Natural killer cell (primary cell): ENCODE results near the gene DNAH1. TPM values are rescaled to one million over a fixed set of nuclear protein-coding genes. Genes with fewer than 3 reads are reported as not detected.
A peak's percentile ranks its signal among the peaks of the same experiment; 100 is the strongest.

Experiments
- ATAC-seq, 3 donors: fragments of 150-1000 bp in 2 of 3; fragments of 200-7000 bp in 1 of 3; cut with Tn5 transposase; 1 replicate in 1 of 3; 2 replicates in 2 of 3; pipeline ENCODE4 v1.10.0; 2021; ENCODE audit warnings: mild to moderate bottlenecking in 2 of 3, moderate library complexity in 2 of 3
- DNase-seq, 2 donors: peaks; one replicate each; pipeline versions ENCODE4 v3.0.0 to v3.0.0-alpha.2; 2013 to 2021; ENCODE audit warnings: mixed read lengths in 1 of 2
- H3K27ac ChIP-seq: one replicate; pipeline ENCODE4 v1.5.1; 2013; ENCODE audit warnings: mild to moderate bottlenecking, low read length
- H3K27me3 ChIP-seq: one replicate; pipeline ENCODE4 v1.6.1; 2013; ENCODE audit warnings: low read length; ENCODE audit not compliant: control insufficient read depth, insufficient read depth
- H3K36me3 ChIP-seq: one replicate; pipeline ENCODE4 v1.6.1; 2013; ENCODE audit warnings: low read length; ENCODE audit not compliant: control insufficient read depth, insufficient read depth
- H3K4me1 ChIP-seq: one replicate; pipeline ENCODE4 v1.6.1; 2013; ENCODE audit warnings: low read length; ENCODE audit not compliant: control insufficient read depth, insufficient read depth
- H3K4me3 ChIP-seq: one replicate; pipeline ENCODE4 v1.5.1; 2013; ENCODE audit warnings: low read length
- H3K9me3 ChIP-seq: one replicate; pipeline ENCODE4 v1.6.1; 2013; ENCODE audit warnings: low read length; ENCODE audit not compliant: control insufficient read depth, insufficient read depth
- H3K27ac Mint-ChIP-seq, 2 donors: one replicate each; pipeline ENCODE4 v1.8.0; 2022; ENCODE audit warnings: mild to moderate bottlenecking in 2 of 2, mixed read lengths in 2 of 2, moderate library complexity in 1 of 2
- H3K27me3 Mint-ChIP-seq, 2 donors: one replicate each; pipeline ENCODE4 v1.8.0; 2022; ENCODE audit warnings: low read depth in 2 of 2, mixed read lengths in 2 of 2
- H3K36me3 Mint-ChIP-seq: one replicate; pipeline ENCODE4 v1.8.0; 2022; ENCODE audit warnings: mixed read lengths
- H3K4me1 Mint-ChIP-seq, 2 donors: one replicate each; pipeline ENCODE4 v1.8.0; 2022; ENCODE audit warnings: mixed read lengths in 2 of 2
- H3K4me3 Mint-ChIP-seq: one replicate; pipeline ENCODE4 v1.8.0; 2022; ENCODE audit warnings: mild to moderate bottlenecking, moderate library complexity, mixed read lengths
- H3K9me3 Mint-ChIP-seq, 2 donors: one replicate each; pipeline ENCODE4 v1.8.0; 2022; ENCODE audit warnings: mixed read lengths in 2 of 2
- CTCF ChIP-seq: fragments of 200-600 bp; IDR thresholded peaks from one replicate; pipeline ENCODE4 v1.8.0; 2022; ENCODE audit warnings: antibody characterized with exemption
- whole genome bisulfite sequencing: methylation state at CpG from one replicate; pipeline ENCODE4 v1.1.7; 2013; ENCODE audit warnings: missing lambda C conversion rate; ENCODE audit not compliant: insufficient coverage; 5-methylcytosine and 5-hydroxymethylcytosine counted together
- intact Hi-C: fragments of 100-400 bp; cut with micrococcal nuclease; formaldehyde crosslinking; loops from one replicate; pipeline ENCODE4 v1.14.2; 2022
- total RNA-seq, 4 donors: library from RNA; stranded (reverse); fragments of 120-200 nt in 1 of 4; gene quantifications; one replicate each; pipeline versions ENCODE4 v1.2.3 to v1.2.4, GENCODE V29; 2013 to 2022

Gene DNAH1
- total RNA-seq, 3 donors from 2014 or later (not counting 1 experiment from before 2014, with no cell fraction given), result 72.3 to 81.7 (median 74.2) TPM

- Histone ChIP-seq H3K4me1 (peaks cover 63% of the 10 kb centered on the region), H3K9me3 (no peaks in the 10 kb centered on the region), H3K4me3 (no peak overlapping the region), H3K27ac (peak overlapping the region; percentile 55), H3K36me3 (peaks cover 6% of the 10 kb centered on the region), H3K27me3 (no peaks in the 10 kb centered on the region)
- Mint-ChIP-seq H3K4me3 (no peak overlapping the region), H3K4me1 (peaks cover 29 to 64% of the 10 kb centered on the region in 2 donors), H3K36me3 (no peaks in the 10 kb centered on the region), H3K27ac (peak overlapping the region; percentile 54 to 92), H3K9me3 (no peaks in the 10 kb centered on the region), H3K27me3 (no peaks in the 10 kb centered on the region)
- no peak for ATAC-seq
- DNase-seq, result no peak
- TF ChIP-seq CTCF, result no peak
- 100% methylated on average over 2 of the region's 2 CpGs for WGBS
- intact Hi-C loops, result loop anchor here (5.0 kb wide), 1 partner anchor 36 kb away; the partner anchor contains the start of gene WDR82
Observed at GRCh38 chr3:52313188-52313773, 2.8 kb upstream of the DNAH1 start.

GRCh38 chr3:52313774-52314188 is 2.3 kb upstream of the DNAH1 start:
- H3K27ac Mint-ChIP-seq, result peak overlapping the region in 1 of 2 donors; percentile 92

GRCh38 chr3:52314489-52314888 is 1.6 kb upstream of the DNAH1 start:
- no peaks in the 10 kb centered on the region for H3K27me3 Mint-ChIP-seq
- ATAC-seq (no peak), DNase-seq (no peak)
- H3K27me3 ChIP-seq, result no peaks in the 10 kb centered on the region
- peak overlapping the region in 1 of 2 donors; percentile 92 for H3K27ac Mint-ChIP-seq
- H3K4me1 Mint-ChIP-seq, result peaks cover 22 to 55% of the 10 kb centered on the region in 2 donors
- peaks cover 61% of the 10 kb centered on the region for H3K4me1 ChIP-seq
- WGBS, result 100% methylated on average over 3 of the region's 3 CpGs
- H3K27ac ChIP-seq, result no peak overlapping the region
- intact Hi-C loops, result loop anchor here (5.0 kb wide), 1 partner anchor 37 kb away; the partner anchor contains the start of gene WDR82
- H3K36me3 Mint-ChIP-seq, result no peaks in the 10 kb centered on the region
- no peaks in the 10 kb centered on the region for H3K9me3 Mint-ChIP-seq
- no peak overlapping the region for H3K4me3 ChIP-seq
- no peak overlapping the region for H3K4me3 Mint-ChIP-seq
- H3K36me3 ChIP-seq, result peaks cover 6% of the 10 kb centered on the region
- TF ChIP-seq CTCF, result no peak
- H3K9me3 ChIP-seq, result no peaks in the 10 kb centered on the region

More at GRCh38 chr3:52313774-52314188, 2.3 kb upstream of the DNAH1 start:
- DNase-seq (no peak), ATAC-seq (no peak)
- H3K27ac ChIP-seq, result peak overlapping the region; percentile 55
- Mint-ChIP-seq H3K27me3 (no peaks in the 10 kb centered on the region), H3K4me1 (peaks cover 24 to 62% of the 10 kb centered on the region in 2 donors), H3K4me3 (no peak overlapping the region), H3K9me3 (no peaks in the 10 kb centered on the region), H3K36me3 (no peaks in the 10 kb centered on the region)
- H3K4me1 ChIP-seq, result peaks cover 61% of the 10 kb centered on the region
- WGBS, result 45% methylated on average over 4 of the region's 4 CpGs
- intact Hi-C loops, result loop anchor here (5.0 kb wide), 1 partner anchor 36 kb away; the partner anchor contains the start of gene WDR82
- no peaks in the 10 kb centered on the region for H3K9me3 ChIP-seq
- no peaks in the 10 kb centered on the region for H3K27me3 ChIP-seq
- no peak overlapping the region for H3K4me3 ChIP-seq
- TF ChIP-seq CTCF, result no peak
- H3K36me3 ChIP-seq, result peaks cover 6% of the 10 kb centered on the region
